ENCODE measurements around the gene HSPBP1.

- TF ChIP-seq BACH1 (tag; IDR thresholded peaks at IDR 0.05) (no peak), CTCF (IDR thresholded peaks at IDR 0.05 in 2 of 3, conservative IDR thresholded peaks at IDR 0.05 in 1 of 3; ENCODE audit: insufficient read depth in 2 of 3, low read depth in 1 of 3, low read length in 3 of 3) (no peak), ERF (CRISPR knock-in tag; IDR thresholded peaks at IDR 0.05) (no peak)
These were observed 44.8 kb upstream of the HSPBP1 start for GRCh38 chr19:55324662-55325061.
